ENCODE measurements around the gene CREBBP. TPM values are rescaled to one million over a fixed set of nuclear protein-coding genes. Genes with fewer than 3 reads are reported as not detected.

The CREBBP gene
- polyA plus RNA-seq, 1 of the 3 experiments (the other 2 are of a cell fraction) = 5.7 TPM

GRCh38 chr16:3773663-3774062 is 106.8 kb downstream of the CREBBP start:
- no peak overlapping the region for H3K4me2 ChIP-seq
- no peaks in the 10 kb centered on the region for H3K27me3 ChIP-seq (ENCODE audit: insufficient read depth)
- no peaks in the 10 kb centered on the region for H3K9me3 ChIP-seq
- H3K36me3 ChIP-seq (replicated peaks in 1 of 2; ENCODE audit: control insufficient read depth in 1 of 2, insufficient read depth in 2 of 2, low read length in 1 of 2) = peaks cover 57 to 60% of the 10 kb centered on the region in 2 experiments
- H4K20me1 ChIP-seq (ENCODE audit: insufficient read depth) = peaks cover 4% of the 10 kb centered on the region; the same call in 1 of the 2 replicates
- peaks cover 7% of the 10 kb centered on the region for H3F3A ChIP-seq (replicated peaks; ENCODE audit: insufficient read depth)
- DNase-seq = no peak
- WGBS (ENCODE audit: low lambda C conversion rate) = 97% methylated on average over 11 of the region's 14 CpGs
- no peak overlapping the region for H3K9ac ChIP-seq
- no peak overlapping the region for H3K27ac ChIP-seq (ENCODE audit: low read depth in 2 of 2, low read length in 1 of 2)
- peaks cover 6% of the 10 kb centered on the region; the same call in 1 of the 2 replicates for H3K79me2 ChIP-seq (ENCODE audit: insufficient read depth)
- H3K4me3 ChIP-seq (ENCODE audit: low read depth in 2 of 2, low read length in 1 of 2) = no peak overlapping the region
- POLR2A ChIA-PET = no interaction called here
- no peaks in the 10 kb centered on the region for H3K9me2 ChIP-seq
- CTCF ChIA-PET = interaction anchor here (1.5 kb wide), 1 partner anchor 106 kb away, joined by 3 read pairs; no protein-coding TSS in a partner anchor
- H2AFZ ChIP-seq (ENCODE audit: low read depth) = no peak overlapping the region
- H3K4me1 ChIP-seq (ENCODE audit: control insufficient read depth in 1 of 2, insufficient read depth in 2 of 2, low read depth in 1 of 2, low read length in 1 of 2) = no peaks in the 10 kb centered on the region; a peak in 1 of 4 replicates
- TF ChIP-seq TAF1 (IDR thresholded peaks at IDR 0.05; ENCODE audit: borderline replicate concordance, low read depth, low read length) (no peak), NRF1 (IDR thresholded peaks at IDR 0.05; ENCODE audit: low read depth, low read length) (no peak), ZBTB33 (IDR thresholded peaks at IDR 0.05; ENCODE audit: borderline replicate concordance, low read depth) (no peak)

- no peak overlapping the region for H3K27ac ChIP-seq (ENCODE audit: low read depth in 2 of 2, low read length in 1 of 2)
- H3K27me3 ChIP-seq (ENCODE audit: insufficient read depth) = no peaks in the 10 kb centered on the region
- H3K4me2 ChIP-seq = no peak overlapping the region
- no peaks in the 10 kb centered on the region; a peak in 1 of 4 replicates for H3K4me1 ChIP-seq (ENCODE audit: control insufficient read depth in 1 of 2, insufficient read depth in 2 of 2, low read depth in 1 of 2, low read length in 1 of 2)
- WGBS (ENCODE audit: low lambda C conversion rate) = 89% methylated on average over 5 of the region's 5 CpGs
- H3K9me2 ChIP-seq = no peaks in the 10 kb centered on the region
- H3K79me2 ChIP-seq (ENCODE audit: insufficient read depth) = peaks cover 15% of the 10 kb centered on the region; the same call in 1 of the 2 replicates
- no peak for TF ChIP-seq SIN3A (IDR thresholded peaks at IDR 0.05; ENCODE audit: borderline replicate concordance, low read depth, low read length)
- no peak for TF ChIP-seq SMC3 (IDR thresholded peaks at IDR 0.05; ENCODE audit: low read depth, low read length)
- no peak for TF ChIP-seq MXI1 (IDR thresholded peaks at IDR 0.05; ENCODE audit: low read depth, low read length)
- TF ChIP-seq MAX (IDR thresholded peaks at IDR 0.05; ENCODE audit: low read depth) = no peak
- no peak for TF ChIP-seq EP300 (IDR thresholded peaks at IDR 0.05; ENCODE audit: borderline replicate concordance in 1 of 2, low read depth in 1 of 2, low read length in 1 of 2)
- no peak for TF ChIP-seq FOSL2 (IDR thresholded peaks at IDR 0.05; ENCODE audit: borderline replicate concordance, low read depth)
- TF ChIP-seq FOXJ3 (CRISPR knock-in tag; IDR thresholded peaks at IDR 0.05) = no peak
- H3F3A ChIP-seq (replicated peaks; ENCODE audit: insufficient read depth) = peaks cover 7% of the 10 kb centered on the region
- no peak overlapping the region for H3K9ac ChIP-seq
- H3K4me3 ChIP-seq (ENCODE audit: low read depth in 2 of 2, low read length in 1 of 2) = no peak overlapping the region
- DNase-seq = no peak
- ChIA-PET POLR2A (no interaction called here), CTCF (interaction anchor here (0.9 to 1.5 kb wide), 2 partner anchors 35 to 103 kb away, joined by 3 to 4 read pairs; no protein-coding TSS in a partner anchor)
- peaks cover 60 to 67% of the 10 kb centered on the region in 2 experiments for H3K36me3 ChIP-seq (replicated peaks in 1 of 2; ENCODE audit: control insufficient read depth in 1 of 2, insufficient read depth in 2 of 2, low read length in 1 of 2)
- no peak overlapping the region for H2AFZ ChIP-seq (ENCODE audit: low read depth)
- peaks cover 4% of the 10 kb centered on the region; the same call in 1 of the 2 replicates for H4K20me1 ChIP-seq (ENCODE audit: insufficient read depth)
- H3K9me3 ChIP-seq = no peaks in the 10 kb centered on the region
Observed at GRCh38 chr16:3771513-3771912, 109.0 kb downstream of the CREBBP start.
